ENCODE data around the gene SMIM38. TPM values are rescaled to one million over a fixed set of nuclear protein-coding genes. Genes with fewer than 3 reads are reported as not detected.

Gene SMIM38
- polyA plus RNA-seq, 1 of the 3 experiments (the other 2 are of a cell fraction): 0.13 TPM

- Histone ChIP-seq H3K79me2 (ENCODE audit: insufficient read depth) (no peaks in the 10 kb centered on the region), H3K9ac (no peak overlapping the region), H3K4me1 (ENCODE audit: control insufficient read depth in 1 of 2, insufficient read depth in 2 of 2, low read depth in 1 of 2, low read length in 1 of 2) (peaks cover 0 to 1% of the 10 kb centered on the region in 2 experiments; a peak in 1 of 4 replicates), H3K27ac (ENCODE audit: low read depth in 2 of 2, low read length in 1 of 2) (no peak overlapping the region), H3K4me2 (no peak overlapping the region), H3F3A (replicated peaks; ENCODE audit: insufficient read depth) (no peaks in the 10 kb centered on the region), H3K36me3 (replicated peaks in 1 of 2; ENCODE audit: control insufficient read depth in 1 of 2, insufficient read depth in 2 of 2, low read length in 1 of 2) (no peaks in the 10 kb centered on the region), H4K20me1 (ENCODE audit: insufficient read depth) (no peaks in the 10 kb centered on the region), H3K27me3 (ENCODE audit: insufficient read depth) (no peaks in the 10 kb centered on the region), H3K9me2 (no peaks in the 10 kb centered on the region), H3K9me3 (no peaks in the 10 kb centered on the region), H2AFZ (ENCODE audit: low read depth) (no peak overlapping the region), H3K4me3 (ENCODE audit: low read depth in 2 of 2, low read length in 1 of 2) (no peak overlapping the region)
- 84% methylated on average over 20 of the region's 20 CpGs for WGBS (ENCODE audit: low lambda C conversion rate)
- ChIA-PET POLR2A (no interaction called here), CTCF (interaction anchor here (1.5 to 6.4 kb wide), 4 partner anchors 9 to 532 kb away, joined by 3 to 36 read pairs (median 12); no protein-coding TSS in a partner anchor)
- no peak for TF ChIP-seq RXRA (IDR thresholded peaks at IDR 0.05; ENCODE audit: borderline replicate concordance, low read depth)
- no peak for TF ChIP-seq FOXJ3 (CRISPR knock-in tag; IDR thresholded peaks at IDR 0.05)
- no peak for TF ChIP-seq IRF3 (IDR thresholded peaks at IDR 0.05; ENCODE audit: low read depth, low read length)
- TF ChIP-seq MXI1 (IDR thresholded peaks at IDR 0.05; ENCODE audit: low read depth, low read length): no peak
- no peak for TF ChIP-seq CHD2 (IDR thresholded peaks at IDR 0.05; ENCODE audit: low read length, partially characterized antibody)
- DNase-seq: no peak
Observed at GRCh38 chr11:69111624-69112542, 43.9 kb upstream of the SMIM38 start.

GRCh38 chr11:69113226-69113625 lies 42.5 kb upstream of the SMIM38 start:
- H3K27me3 ChIP-seq (ENCODE audit: insufficient read depth): no peaks in the 10 kb centered on the region
- no peak for DNase-seq
- TF ChIP-seq USF1 (IDR thresholded peaks at IDR 0.05; ENCODE audit: borderline replicate concordance, low read depth) (no peak), ZBTB33 (IDR thresholded peaks at IDR 0.05; ENCODE audit: borderline replicate concordance, low read depth) (no peak), RFX5 (IDR thresholded peaks at IDR 0.05; ENCODE audit: low read length) (no peak), TEAD4 (IDR thresholded peaks at IDR 0.05; ENCODE audit: borderline replicate concordance, insufficient read depth) (no peak), MEF2A (IDR thresholded peaks at IDR 0.05; ENCODE audit: borderline replicate concordance, low read depth) (no peak), ELF1 (IDR thresholded peaks at IDR 0.05) (no peak), CHD2 (IDR thresholded peaks at IDR 0.05; ENCODE audit: low read length, partially characterized antibody) (no peak), RCOR1 (IDR thresholded peaks at IDR 0.05; ENCODE audit: low read length) (no peak), GABPA (IDR thresholded peaks at IDR 0.05; ENCODE audit: low read depth) (no peak), PBX3 (IDR thresholded peaks at IDR 0.05) (no peak), TCF12 (IDR thresholded peaks at IDR 0.05) (no peak), RAD21 (IDR thresholded peaks at IDR 0.05; ENCODE audit: low read length) (no peak), USF2 (IDR thresholded peaks at IDR 0.05; ENCODE audit: borderline replicate concordance, low read depth, low read length) (no peak), MXI1 (IDR thresholded peaks at IDR 0.05; ENCODE audit: low read depth, low read length) (no peak), FOXM1 (IDR thresholded peaks at IDR 0.05; ENCODE audit: low read depth) (no peak)
- H3K4me1 ChIP-seq (ENCODE audit: control insufficient read depth in 1 of 2, insufficient read depth in 2 of 2, low read depth in 1 of 2, low read length in 1 of 2): no peaks in the 10 kb centered on the region; a peak in 1 of 4 replicates
- no peak overlapping the region for H3K27ac ChIP-seq (ENCODE audit: low read depth in 2 of 2, low read length in 1 of 2)
- no peak overlapping the region for H3K4me2 ChIP-seq
- no peak overlapping the region for H3K9ac ChIP-seq
- no peaks in the 10 kb centered on the region for H3F3A ChIP-seq (replicated peaks; ENCODE audit: insufficient read depth)
- H3K36me3 ChIP-seq (replicated peaks in 1 of 2; ENCODE audit: control insufficient read depth in 1 of 2, insufficient read depth in 2 of 2, low read length in 1 of 2): no peaks in the 10 kb centered on the region
- H3K9me3 ChIP-seq: no peaks in the 10 kb centered on the region
- no peaks in the 10 kb centered on the region for H3K79me2 ChIP-seq (ENCODE audit: insufficient read depth)
- no peak overlapping the region for H2AFZ ChIP-seq (ENCODE audit: low read depth)
- no peak overlapping the region for H3K4me3 ChIP-seq (ENCODE audit: low read depth in 2 of 2, low read length in 1 of 2)
- 71% methylated on average over 9 of the region's 10 CpGs for WGBS (ENCODE audit: low lambda C conversion rate)
- H4K20me1 ChIP-seq (ENCODE audit: insufficient read depth): no peaks in the 10 kb centered on the region
- H3K9me2 ChIP-seq: no peaks in the 10 kb centered on the region
- CTCF ChIA-PET: interaction anchor here (2.1 to 6.4 kb wide), 3 partner anchors 12 to 530 kb away, joined by 7 to 36 read pairs (median 18); no protein-coding TSS in a partner anchor
- POLR2A ChIA-PET: no interaction called here

Data from SK-N-SH (cell line).